Endothelial cell of umbilical vein (primary cell): ENCODE measurements around the gene CD8B2. TPM values are rescaled to one million over a fixed set of nuclear protein-coding genes. Genes with fewer than 3 reads are reported as not detected.

Experiments used
- BruUV-seq: library from RNA; stranded (reverse); fragments of 400-500 nt; replicated peaks from 2 replicates; lab custom pipeline; 2021; lab: Mats Ljungman, UMichigan
- CTCF ChIA-PET: fragments of 300-600, 350-600 bp; sonication (Branson Sonifier 250); formaldehyde crosslinking; loops from one replicate; lab custom pipeline; 2021; ENCODE audit warnings: antibody characterized with exemption, inconsistent platforms; lab: Charles Lee
- POLR2A ChIA-PET: fragments of 300-600, 350-600 bp; sonication (Branson Sonifier 250); formaldehyde crosslinking; loops from one replicate; lab custom pipeline; 2021; ENCODE audit warnings: antibody characterized with exemption, inconsistent platforms; lab: Charles Lee
- DNase-seq: peaks from one replicate; pipeline ENCODE4 v3.0.0-alpha.2; 2011; ENCODE audit warnings: low read depth, low spot score
- FAIRE-seq: peaks from 2 replicates; lab custom pipeline; 2011; peaks lifted over from hg19 to GRCh38; lab: Jason Lieb, UNC
- H2AFZ ChIP-seq: 2 replicates; pipeline ENCODE4 v1.6.0; 2012; ENCODE audit warnings: low read depth, low read length, control low read depth, inconsistent platforms
- H3K27ac ChIP-seq: 2 replicates; pipeline ENCODE4 v1.5.1; 2011; ENCODE audit warnings: low read depth, mild to moderate bottlenecking, control low read depth, low read length, moderate library complexity; ENCODE audit not compliant: insufficient read depth
- H3K27me3 ChIP-seq, 2 experiments: 2 replicates each; pipeline versions ENCODE4 v1.6.0 to v1.6.1; 2011; ENCODE audit warnings: low read length in 2 of 2, mixed read lengths in 1 of 2; ENCODE audit not compliant: control insufficient read depth in 2 of 2, insufficient read depth in 2 of 2
- H3K36me3 ChIP-seq, 2 experiments: 2 replicates in 1 of 2; 3 replicates in 1 of 2; pipeline ENCODE4 v1.5.1; 2011; ENCODE audit warnings: low read length in 2 of 2, mild to moderate bottlenecking in 1 of 2, moderate library complexity in 1 of 2; ENCODE audit not compliant: control insufficient read depth in 2 of 2, insufficient read depth in 2 of 2; ENCODE audit errors: extremely low read depth in 1 of 2
- H3K4me1 ChIP-seq: 3 replicates; pipeline ENCODE4 v1.5.1; 2011; ENCODE audit warnings: mild to moderate bottlenecking, low read length; ENCODE audit not compliant: control insufficient read depth, insufficient read depth; ENCODE audit errors: extremely low read depth
- H3K4me2 ChIP-seq: 2 replicates; pipeline ENCODE4 v1.6.1; 2011; ENCODE audit warnings: low read length, control low read depth, mixed read lengths; ENCODE audit not compliant: insufficient read depth
- H3K4me3 ChIP-seq, 3 experiments: fragments of 200-600 bp in 1 of 3; sonication (generic), shearing (Covaris generic) in 1 of 3; replicated peaks in 1 of 3; 2 replicates each; pipeline ENCODE4 v1.5.1; 2011 to 2016; ENCODE audit warnings: control low read depth in 3 of 3, low read length in 3 of 3, mild to moderate bottlenecking in 2 of 3, inconsistent platforms in 1 of 3, low read depth in 1 of 3, moderate library complexity in 1 of 3; ENCODE audit not compliant: insufficient read depth in 1 of 3
- H3K79me2 ChIP-seq: 2 replicates; pipeline ENCODE4 v1.6.0; 2012; ENCODE audit warnings: low read length, inconsistent platforms; ENCODE audit not compliant: control insufficient read depth, insufficient read depth
- H3K9ac ChIP-seq: replicated peaks from 2 replicates; pipeline ENCODE3; 2011; ENCODE audit warnings: low read length, control low read depth; ENCODE audit not compliant: insufficient read depth; ENCODE audit errors: extremely low read depth
- H3K9me1 ChIP-seq: replicated peaks from 3 replicates; pipeline ENCODE4 v1.6.0; 2011; ENCODE audit warnings: mild to moderate bottlenecking, low read length; ENCODE audit not compliant: control insufficient read depth, insufficient read depth; ENCODE audit errors: extremely low read depth
- H3K9me3 ChIP-seq: replicated peaks from 2 replicates; pipeline ENCODE4 v1.5.1; 2012; ENCODE audit warnings: low read length, inconsistent platforms; ENCODE audit not compliant: control insufficient read depth, insufficient read depth
- H4K20me1 ChIP-seq: replicated peaks from 2 replicates; pipeline ENCODE3; 2011; ENCODE audit warnings: mild to moderate bottlenecking, low read length; ENCODE audit not compliant: control insufficient read depth, insufficient read depth; ENCODE audit errors: extremely low read depth
- CTCF ChIP-seq, 2 donors: IDR thresholded peaks; 1 replicate in 1 of 2; 2 replicates in 1 of 2; pipeline ENCODE4 v1.5.1; 2011; ENCODE audit warnings: low read length in 2 of 2, mild to moderate bottlenecking in 2 of 2, moderate library complexity in 2 of 2, control low read depth in 1 of 2, inconsistent platforms in 1 of 2, low read depth in 1 of 2; ENCODE audit not compliant: insufficient read depth in 1 of 2; ENCODE audit errors: extremely low read depth in 1 of 2
- EZH2 ChIP-seq: IDR thresholded peaks from 2 replicates; pipeline ENCODE4 v1.6.1; 2012; ENCODE audit warnings: borderline replicate concordance, low read depth, mild to moderate bottlenecking, moderate library complexity, low read length, inconsistent platforms; ENCODE audit not compliant: severe bottlenecking
- FOS ChIP-seq: IDR thresholded peaks from 2 replicates; pipeline ENCODE4 v1.6.1; 2011; ENCODE audit warnings: mild to moderate bottlenecking, low read length, moderate library complexity, borderline replicate concordance; ENCODE audit not compliant: insufficient read depth
- GATA2 ChIP-seq: IDR thresholded peaks from 2 replicates; pipeline ENCODE4 v1.7.0; 2011; ENCODE audit warnings: low read depth, mild to moderate bottlenecking, moderate library complexity, mixed read lengths, low read length; ENCODE audit not compliant: insufficient read length, insufficient read depth
- JUN ChIP-seq: IDR thresholded peaks from 2 replicates; pipeline ENCODE4 v1.6.1; 2011; ENCODE audit warnings: borderline replicate concordance, low read depth; ENCODE audit not compliant: insufficient read length, insufficient read depth
- MYC ChIP-seq: IDR thresholded peaks from one replicate; pipeline ENCODE4 v1.6.1; 2011; ENCODE audit warnings: mild to moderate bottlenecking, low read depth, low read length
- POLR2A ChIP-seq: IDR thresholded peaks from 2 replicates; pipeline ENCODE4 v1.6.1; 2012; ENCODE audit warnings: low read depth, mild to moderate bottlenecking, control low read depth, low read length
- POLR2AphosphoS5 ChIP-seq: IDR thresholded peaks from 2 replicates; pipeline ENCODE4 v1.6.1; 2012; ENCODE audit warnings: low read depth, mild to moderate bottlenecking, control low read depth, low read length, moderate library complexity; ENCODE audit not compliant: insufficient read depth
- dilution Hi-C: fragments of 300-500 bp; cut with MboI; formaldehyde crosslinking; loops from one replicate; pipeline ENCODE4 v1.15.0; 2019; ENCODE audit warnings: low sequenced_read_pairs; ENCODE audit not compliant: extremely low pct_ligation_motif_present
- intact Hi-C: fragments of 100-400 bp; cut with micrococcal nuclease; formaldehyde crosslinking; loops from one replicate; pipeline ENCODE4 v1.10.0; 2022
- polyA plus RNA-seq, 4 experiments: library from polyadenylated mRNA; depleted of rRNA in 3 of 4; stranded (reverse) in 3 of 4; unstranded in 1 of 4; fragments of >200 nt; gene quantifications; 2 replicates each; pipeline versions ENCODE4 v1.2.1 to v1.2.3, GENCODE V29; 2011 to 2012; ENCODE audit warnings: missing spikeins in 1 of 4
- total RNA-seq: library from RNA; stranded (reverse); gene quantifications from 2 replicates; pipeline ENCODE4 v1.2.3, GENCODE V29; 2021
- TF ChIP-seq, protein P1 (sequence below): IDR thresholded peaks from 2 replicates; pipeline ENCODE4 v1.6.1; 2011; ENCODE audit not compliant: insufficient read depth, insufficient read length

CD8B2 gene
- total and polyA plus RNA-seq, 2 donors (not counting 3 experiments of a cell fraction or from before 2014, with no cell fraction given): not detected

GRCh38 chr2:106554411-106554810, 67.2 kb downstream of the CD8B2 start:
- intact Hi-C loops (no loop called here), dilution Hi-C loops (no loop called here)
- Histone ChIP-seq H3K9me3 (no peaks in the 10 kb centered on the region), H3K36me3 (no peaks in the 10 kb centered on the region), H3K79me2 (no peaks in the 10 kb centered on the region), H3K4me2 (no peak overlapping the region), H4K20me1 (no peaks in the 10 kb centered on the region), H3K9ac (no peak overlapping the region), H3K4me3 (no peak overlapping the region), H2AFZ (no peak overlapping the region), H3K27ac (no peak overlapping the region), H3K9me1 (no peaks in the 10 kb centered on the region), H3K27me3 (no peaks in the 10 kb centered on the region), H3K4me1 (no peaks in the 10 kb centered on the region)
- DNase-seq: no peak
- ChIA-PET CTCF (no interaction called here), POLR2A (no interaction called here)
- TF ChIP-seq POLR2AphosphoS5: no peak
- TF ChIP-seq, protein P1, sequence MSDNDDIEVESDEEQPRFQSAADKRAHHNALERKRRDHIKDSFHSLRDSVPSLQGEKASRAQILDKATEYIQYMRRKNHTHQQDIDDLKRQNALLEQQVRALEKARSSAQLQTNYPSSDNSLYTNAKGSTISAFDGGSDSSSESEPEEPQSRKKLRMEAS: no peak
- TF ChIP-seq GATA2: no peak
- no peak for TF ChIP-seq EZH2
- TF ChIP-seq POLR2A: no peak
- no peak for TF ChIP-seq CTCF (IDR thresholded peaks at IDR 0.05; ENCODE audit: extremely low read depth in 1 of 2, insufficient read depth in 1 of 2, low read depth in 1 of 2, low read length in 2 of 2)
- no peak for TF ChIP-seq FOS
- TF ChIP-seq MYC: no peak
- no peak for TF ChIP-seq JUN
- no TSS peak for BruUV-seq
- FAIRE-seq: no peak
